RWPE1 (cell line): ENCODE data around the gene COL8A2.

Experiments used
- CTCF ChIA-PET: fragments of 350-600 bp; sonication (Branson Sonifier 250); formaldehyde crosslinking; extraction: SDS; loops from one replicate; lab custom pipeline; 2021; lab: Yijun Ruan, JAX
- POLR2A ChIA-PET: fragments of 400-600 bp; formaldehyde crosslinking; extraction: SDS; loops from one replicate; lab custom pipeline; 2020; ENCODE audit warnings: antibody characterized with exemption; ENCODE audit not compliant: low non-redundant PET; lab: Yijun Ruan, JAX
- DNase-seq: peaks from one replicate; pipeline ENCODE4 v3.0.0; 2012; ENCODE audit warnings: low spot score
- H3K27ac ChIP-seq: fragments of 450-650 bp; 2 replicates; pipeline ENCODE4 v1.5.1; 2017
- CTCF ChIP-seq: fragments of 450-650 bp; conservative IDR thresholded peaks from 2 replicates; pipeline ENCODE4 v1.5.1; 2017; ENCODE audit warnings: low read depth, mild to moderate bottlenecking

Gene COL8A2

DNA sequence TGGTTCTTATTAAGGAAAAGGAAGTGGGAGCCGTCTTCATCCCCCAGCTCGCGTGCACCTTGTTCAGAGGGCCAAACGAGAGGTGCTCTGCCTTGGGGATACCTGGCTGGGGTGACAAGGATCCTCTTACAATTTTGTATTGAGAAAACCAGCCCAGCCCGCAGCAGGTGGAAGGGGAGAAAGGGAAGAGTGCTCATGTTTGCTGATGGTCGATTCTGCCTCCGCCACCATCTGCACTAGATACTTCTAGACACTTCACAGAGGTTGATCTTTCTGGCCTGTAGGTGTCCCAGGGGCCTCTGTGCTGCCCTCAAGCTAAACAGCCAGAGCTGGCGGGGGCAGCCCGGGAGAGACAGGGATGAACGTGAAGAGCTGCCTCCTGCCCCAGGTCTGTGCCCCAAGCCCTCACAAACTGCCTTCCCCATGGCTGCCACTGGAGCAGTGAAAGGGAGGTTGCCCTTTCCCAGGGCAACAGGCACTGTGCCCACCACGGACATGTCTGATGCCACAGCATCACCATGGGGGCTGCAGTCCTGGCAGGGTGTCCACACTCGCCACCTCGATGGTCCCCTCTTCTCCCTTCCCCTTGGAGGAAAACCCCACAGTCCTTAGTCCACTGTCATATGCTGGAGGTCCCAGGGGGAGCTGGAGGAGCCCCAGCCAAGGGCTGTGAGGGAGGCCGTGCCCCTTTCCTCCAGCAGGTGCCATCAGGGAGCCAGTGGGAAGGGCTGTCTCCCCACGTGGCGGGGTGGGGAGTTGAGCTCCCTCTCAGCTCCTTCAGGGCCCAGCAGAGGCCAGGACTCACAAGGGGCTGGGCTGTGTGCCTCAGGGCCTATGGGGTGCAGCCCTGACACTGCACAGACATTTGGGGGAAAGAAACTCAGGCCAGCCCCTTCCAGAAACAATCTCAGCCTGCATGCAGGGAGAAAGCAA is 28.3 kb downstream of the COL8A2 start:
- CTCF ChIA-PET, result interaction anchor here (0.5 to 1.4 kb wide), 4 partner anchors 11 to 328 kb away, joined by 3 to 7 read pairs (median 4); no protein-coding TSS in a partner anchor
- POLR2A ChIA-PET, result interaction anchor here (0.9 kb wide), 1 partner anchor 54 kb away, joined by 3 read pairs; no protein-coding TSS in a partner anchor
- no peak for DNase-seq
- no peak for TF ChIP-seq CTCF
- peak overlapping the region; percentile 15; the same call in 1 of the 2 replicates for H3K27ac ChIP-seq

GRCh38 chr1:36095760-36096405 is 29.1 kb downstream of the COL8A2 start:
- TF ChIP-seq CTCF, result no peak
- ChIA-PET CTCF (interaction anchor here (0.5 to 1.4 kb wide), 2 partner anchors 93 to 329 kb away, joined by 3 to 5 read pairs; no protein-coding TSS in a partner anchor), POLR2A (no interaction called here)
- DNase-seq, result no peak
- H3K27ac ChIP-seq, result peak overlapping the region; percentile 15; the same call in 1 of the 2 replicates

DNA sequence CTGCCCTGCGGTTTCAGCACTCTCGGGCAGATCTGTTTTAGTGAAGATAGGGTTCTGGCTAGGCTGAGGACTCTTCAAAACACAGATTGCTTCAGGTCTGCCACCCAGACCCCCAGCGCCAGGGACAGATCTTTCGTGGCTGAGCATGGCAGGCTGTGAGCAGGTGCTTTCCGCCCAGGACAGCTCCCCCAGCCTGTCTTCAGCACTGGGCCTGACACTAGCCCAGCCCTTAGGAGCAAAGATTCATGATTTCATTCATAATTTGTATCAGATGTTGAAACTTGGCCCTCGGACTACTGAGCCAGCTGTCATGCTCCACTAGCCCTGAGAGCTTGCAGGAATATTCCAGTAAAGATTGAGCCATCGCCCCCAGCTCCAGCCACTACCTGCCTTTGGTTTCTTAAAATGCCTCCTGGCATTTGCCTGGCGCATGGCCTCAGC is 30.4 kb downstream of the COL8A2 start:
- DNase-seq, result no peak
- ChIA-PET CTCF (interaction anchor here (0.6 to 1.3 kb wide), 3 partner anchors 10 to 248 kb away, joined by 3 to 5 read pairs (median 4); no protein-coding TSS in a partner anchor), POLR2A (no interaction called here)
- peak overlapping the region; percentile 46 for H3K27ac ChIP-seq
- no peak for TF ChIP-seq CTCF

GRCh38 chr1:36093929-36094328 is 31.1 kb downstream of the COL8A2 start:
- ChIA-PET CTCF (interaction anchor here (1.3 kb wide), 1 partner anchor 11 kb away, joined by 5 read pairs; no protein-coding TSS in a partner anchor), POLR2A (no interaction called here)
- DNase-seq, result no peak
- TF ChIP-seq CTCF, result no peak
- peak overlapping the region; percentile 46 for H3K27ac ChIP-seq

GRCh38 chr1:36093226-36093625 is 31.8 kb downstream of the COL8A2 start:
- CTCF ChIA-PET, result interaction anchor here (0.6 kb wide), 2 partner anchors 7 to 1355 kb away, joined by 3 read pairs; no protein-coding TSS in a partner anchor
- H3K27ac ChIP-seq, result peak overlapping the region; percentile 46; the same call in 1 of the 2 replicates
- no peak for TF ChIP-seq CTCF
- POLR2A ChIA-PET, result no interaction called here
- DNase-seq, result no peak

DNA sequence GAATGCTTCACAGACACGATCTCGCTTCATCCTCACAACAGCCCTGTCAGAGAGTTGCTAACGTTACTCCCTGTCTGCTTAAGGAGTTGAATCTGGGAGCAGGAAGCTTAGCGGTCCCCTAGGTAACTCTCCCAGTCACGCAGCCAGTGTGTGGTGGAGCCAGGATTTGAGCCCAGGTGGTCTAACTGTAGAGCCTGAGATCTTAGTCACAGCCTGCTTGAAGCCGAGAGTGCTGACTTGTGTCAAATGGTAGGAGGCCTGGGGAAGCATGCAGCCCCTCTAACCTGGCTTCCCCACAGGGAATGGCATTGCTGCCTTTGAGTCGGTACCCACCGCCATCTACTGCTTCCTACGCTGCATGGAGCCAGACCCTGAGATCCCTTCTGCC is 32.2 kb downstream of the COL8A2 start:
- TF ChIP-seq CTCF, result no peak
- DNase-seq, result no peak
- ChIA-PET POLR2A (interaction anchor here (0.6 kb wide), 1 partner anchor 8 kb away, joined by 9 read pairs; no protein-coding TSS in a partner anchor), CTCF (interaction anchor here (0.6 kb wide), 3 partner anchors 8 to 1355 kb away, joined by 3 read pairs; no protein-coding TSS in a partner anchor)
- peak overlapping the region; percentile 46; the same call in 1 of the 2 replicates for H3K27ac ChIP-seq
